Measurements from ENCODE around the gene SAMM50. TPM values are rescaled to one million over a fixed set of nuclear protein-coding genes. Genes with fewer than 3 reads are reported as not detected.

SAMM50 gene
- total RNA-seq, 1 experiment from 2014 or later: 65.1 TPM

DNA sequence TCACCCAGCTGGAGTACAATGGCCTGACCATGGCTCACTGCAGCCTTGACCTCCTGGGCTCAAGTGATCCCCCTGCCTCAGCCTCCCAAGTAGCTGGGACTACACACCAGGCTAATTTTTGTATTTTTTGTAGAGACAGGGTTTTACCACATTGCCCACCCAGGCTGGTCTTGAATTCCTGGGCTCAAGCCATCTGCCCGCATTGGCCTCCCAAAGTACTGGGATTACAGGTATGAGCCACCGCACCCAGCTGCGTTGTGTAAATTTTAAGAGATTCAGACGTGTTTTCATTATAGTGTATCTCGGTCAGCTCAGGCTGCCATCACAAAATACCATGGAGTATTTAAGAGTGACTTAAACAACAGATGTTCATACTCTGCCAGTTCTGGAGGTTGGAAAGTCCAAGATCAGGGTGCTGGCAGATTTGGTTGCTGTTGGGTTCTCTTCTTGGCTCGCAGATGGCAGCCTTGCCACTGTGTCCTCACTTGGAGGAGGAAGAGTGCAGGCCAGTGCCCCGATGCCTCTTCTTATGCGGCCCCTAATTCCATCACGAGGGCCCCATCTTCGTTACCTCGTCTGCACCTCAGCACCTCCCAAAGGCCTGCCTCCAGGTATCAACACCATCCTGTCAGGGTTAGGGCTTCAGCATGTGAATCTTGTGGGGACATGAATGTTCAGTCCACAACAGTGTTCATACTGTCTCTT lies 36.2 kb downstream of the SAMM50 start:
- Histone ChIP-seq H3K9me3 (no peaks in the 10 kb centered on the region), H3K36me3 (peaks cover 71% of the 10 kb centered on the region), H3K4me3 (no peak overlapping the region), H3K27me3 (no peaks in the 10 kb centered on the region)
- DNase-seq: no peak

GRCh38 chr22:43992331-43992821 lies 37.1 kb downstream of the SAMM50 start:
- Histone ChIP-seq H3K9me3 (no peaks in the 10 kb centered on the region), H3K36me3 (peaks cover 77% of the 10 kb centered on the region), H3K27me3 (no peaks in the 10 kb centered on the region), H3K4me3 (no peak overlapping the region)
- peak; percentile 97 for DNase-seq

DNA sequence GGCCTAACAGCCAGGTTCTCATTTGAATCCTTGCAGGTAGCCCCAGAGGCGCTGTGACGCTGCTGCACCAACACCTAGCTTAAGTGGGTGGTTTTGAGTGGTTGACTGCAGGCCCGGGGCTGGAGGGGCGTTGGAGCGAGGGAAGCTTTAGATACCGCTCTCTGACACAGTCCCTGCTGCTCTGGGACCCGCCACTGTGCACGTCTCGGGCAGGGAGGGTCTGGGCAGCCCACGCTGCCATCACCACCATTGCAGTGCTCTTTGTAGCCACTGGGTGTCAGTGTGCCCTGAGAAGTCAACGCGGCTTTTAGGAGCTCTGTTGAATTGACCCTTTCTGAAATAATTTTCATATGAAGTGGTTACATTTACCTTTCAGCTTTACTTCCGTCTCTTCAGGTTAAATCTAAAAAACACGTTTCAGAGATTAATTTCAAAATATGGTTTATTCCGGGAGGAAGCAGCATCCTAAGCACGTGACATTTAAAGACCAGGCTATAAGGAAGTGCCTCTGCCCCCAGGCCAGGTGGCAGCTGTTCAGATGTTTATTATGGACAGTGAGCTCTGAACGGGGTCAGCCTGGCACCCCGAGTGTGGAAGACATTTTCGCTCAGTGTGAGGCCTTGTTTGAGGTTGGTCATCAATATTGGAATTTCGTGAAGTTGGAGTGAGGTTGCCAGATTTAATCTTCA lies 38.0 kb downstream of the SAMM50 start:
- H3K27me3 ChIP-seq: no peaks in the 10 kb centered on the region
- no peak overlapping the region for H3K4me3 ChIP-seq
- no peaks in the 10 kb centered on the region for H3K9me3 ChIP-seq
- H3K36me3 ChIP-seq: peaks cover 85% of the 10 kb centered on the region
- peak; percentile 46 for DNase-seq

- no peaks in the 10 kb centered on the region for H3K27me3 ChIP-seq
- DNase-seq: no peak
- H3K36me3 ChIP-seq: peaks cover 86% of the 10 kb centered on the region
These were observed 38.8 kb downstream of the SAMM50 start for GRCh38 chr22:43994006-43994405.

GRCh38 chr22:43994416-43994815 lies 39.2 kb downstream of the SAMM50 start:
- H3K36me3 ChIP-seq: peaks cover 88% of the 10 kb centered on the region

More at GRCh38 chr22:43994006-43994405, 38.8 kb downstream of the SAMM50 start:
- no peak overlapping the region for H3K4me3 ChIP-seq
- no peaks in the 10 kb centered on the region for H3K9me3 ChIP-seq

GRCh38 chr22:43995057-43995685 lies 39.9 kb downstream of the SAMM50 start:
- no peak for DNase-seq
- Histone ChIP-seq H3K9me3 (no peaks in the 10 kb centered on the region), H3K36me3 (peaks cover 82% of the 10 kb centered on the region), H3K4me3 (no peak overlapping the region), H3K27me3 (no peaks in the 10 kb centered on the region)

More at GRCh38 chr22:43994416-43994815, 39.2 kb downstream of the SAMM50 start:
- H3K9me3 ChIP-seq: no peaks in the 10 kb centered on the region
- no peaks in the 10 kb centered on the region for H3K27me3 ChIP-seq
- no peak for DNase-seq
- no peak overlapping the region for H3K4me3 ChIP-seq

DNA sequence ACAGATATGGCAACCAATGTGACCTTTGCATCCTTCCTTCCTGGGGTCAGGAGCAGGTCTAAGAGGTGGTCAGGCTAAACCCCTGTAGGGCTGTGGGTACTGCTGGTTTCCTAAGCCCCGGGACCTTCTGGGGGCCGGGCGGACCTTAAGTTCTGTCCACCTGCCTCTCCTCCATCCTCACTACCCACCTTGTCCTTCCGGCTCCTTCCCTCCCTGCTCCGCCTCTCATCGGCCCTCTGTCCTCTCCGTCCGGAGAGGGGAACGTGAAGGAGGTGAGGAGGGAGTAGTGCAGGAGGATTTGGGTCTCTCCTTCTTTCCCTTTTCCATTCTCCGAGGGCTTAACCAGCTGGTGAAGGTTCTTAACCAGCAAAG lies 40.5 kb downstream of the SAMM50 start:
- no peaks in the 10 kb centered on the region for H3K27me3 ChIP-seq
- peaks cover 82% of the 10 kb centered on the region for H3K36me3 ChIP-seq
- H3K4me3 ChIP-seq: no peak overlapping the region
- DNase-seq: no peak
- H3K9me3 ChIP-seq: no peaks in the 10 kb centered on the region

DNA sequence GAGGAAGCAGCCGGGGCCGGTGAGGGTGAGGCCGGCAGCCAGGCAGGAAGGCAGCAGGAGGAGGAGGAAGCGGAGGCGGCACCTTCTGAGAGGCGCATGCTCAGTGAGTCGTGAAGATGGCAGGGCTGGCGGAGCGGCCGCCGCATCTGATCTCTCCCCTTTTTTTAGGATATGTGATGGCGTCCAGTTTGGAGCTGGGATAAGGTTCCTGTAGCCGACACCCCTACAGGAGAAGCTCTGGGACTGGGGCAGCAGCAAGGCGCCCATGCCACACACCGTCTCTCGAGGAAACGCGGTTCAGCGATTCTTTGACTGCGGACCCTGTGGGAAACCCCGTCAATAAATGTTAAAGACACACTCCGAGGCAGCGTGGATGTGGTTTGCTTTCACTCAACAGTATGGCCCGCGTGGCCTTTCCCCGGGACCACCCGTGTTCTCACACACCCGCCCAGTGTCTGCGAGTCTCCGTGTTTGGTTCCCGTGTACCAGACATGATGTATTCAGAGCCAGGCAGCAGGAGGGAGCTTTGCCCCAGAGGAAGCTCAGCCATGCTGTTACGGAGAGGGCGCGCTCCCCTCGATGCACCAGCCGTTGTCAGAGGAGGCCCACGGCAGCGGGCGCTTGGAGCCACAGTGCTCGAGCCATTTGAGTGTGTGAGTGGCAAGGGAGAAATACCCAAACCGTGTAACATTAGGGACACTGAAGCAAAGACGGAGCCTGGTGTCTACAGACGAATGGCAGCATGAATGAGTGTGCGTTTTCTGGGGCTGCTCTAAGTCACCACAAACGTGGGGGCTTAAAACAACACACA lies 41.1 kb downstream of the SAMM50 start:
- no peaks in the 10 kb centered on the region for H3K27me3 ChIP-seq
- peaks cover 77% of the 10 kb centered on the region for H3K36me3 ChIP-seq
- H3K4me3 ChIP-seq: no peak overlapping the region
- no peak for DNase-seq
- H3K9me3 ChIP-seq: no peaks in the 10 kb centered on the region

DNA sequence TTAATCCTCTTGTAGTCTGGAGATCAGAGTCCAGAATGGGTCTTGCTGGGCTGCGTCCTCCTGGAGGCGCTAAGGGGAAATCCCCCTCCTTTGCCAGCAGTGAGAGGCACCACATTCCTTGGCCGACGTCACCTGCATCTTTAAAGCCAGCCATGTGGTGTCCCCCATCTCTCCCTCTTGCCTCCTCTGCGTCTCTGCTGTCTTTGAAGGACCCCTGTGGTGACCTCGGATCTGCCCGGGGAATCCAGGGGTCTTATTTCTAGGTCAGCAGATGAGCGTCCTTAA lies 41.7 kb downstream of the SAMM50 start:
- no peak for DNase-seq
- Histone ChIP-seq H3K4me3 (no peak overlapping the region), H3K27me3 (no peaks in the 10 kb centered on the region), H3K9me3 (no peaks in the 10 kb centered on the region), H3K36me3 (peaks cover 72% of the 10 kb centered on the region)

DNA sequence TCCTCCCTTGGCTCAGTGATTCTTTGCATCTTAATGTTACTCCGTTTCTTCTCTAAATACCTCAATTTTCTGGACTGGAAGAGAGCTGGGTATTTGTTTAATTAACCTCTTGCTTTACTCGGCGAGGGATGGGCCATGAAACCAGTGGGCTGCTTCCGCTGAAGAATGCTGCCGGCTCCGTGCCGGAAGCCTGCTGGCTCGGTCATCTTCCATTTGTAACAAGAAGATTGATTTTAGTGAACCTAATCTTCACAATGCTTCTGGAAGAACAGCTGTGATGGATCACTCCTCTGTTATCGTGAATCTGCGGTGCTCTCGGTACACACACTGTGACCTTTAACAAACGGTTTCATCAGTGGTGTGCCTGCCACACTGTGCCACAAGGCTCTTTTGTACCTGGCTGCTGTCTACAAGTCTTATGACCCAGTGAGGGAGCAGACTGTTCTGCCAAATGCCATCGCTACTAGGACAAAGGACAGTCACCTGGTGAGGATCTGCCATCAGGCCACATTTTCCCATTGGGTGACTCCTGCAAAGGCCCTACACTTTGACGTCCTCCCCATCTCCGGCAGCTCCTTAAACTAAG lies 43.5 kb downstream of the SAMM50 start:
- peaks cover 53% of the 10 kb centered on the region for H3K36me3 ChIP-seq
- H3K4me3 ChIP-seq: no peak overlapping the region

DNA sequence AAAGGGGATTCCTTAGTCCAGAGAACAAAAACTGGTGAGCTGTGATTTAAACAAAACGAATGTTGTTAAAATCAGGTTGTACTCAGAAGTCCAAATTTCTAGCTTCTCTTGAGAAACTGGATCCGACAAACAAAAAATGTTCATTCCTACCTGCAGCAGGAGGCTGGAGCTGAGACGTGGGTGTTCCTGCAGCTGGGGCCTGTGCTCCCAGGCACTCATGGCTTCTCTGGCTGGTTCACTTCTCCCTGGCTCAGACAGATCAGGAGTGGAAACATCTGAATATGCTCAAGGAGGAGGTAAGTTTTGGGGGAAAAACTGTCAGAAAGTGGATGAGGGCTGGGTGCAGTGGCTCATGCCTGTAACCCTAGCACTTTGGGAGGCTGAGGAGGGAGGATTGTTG lies 44.1 kb downstream of the SAMM50 start:
- Histone ChIP-seq H3K9me3 (no peaks in the 10 kb centered on the region), H3K4me3 (no peak overlapping the region), H3K27me3 (no peaks in the 10 kb centered on the region), H3K36me3 (peaks cover 47% of the 10 kb centered on the region)
- DNase-seq: no peak

More for the DNA sequence above, 43.5 kb downstream of the SAMM50 start:
- DNase-seq: no peak
- no peaks in the 10 kb centered on the region for H3K9me3 ChIP-seq
- no peaks in the 10 kb centered on the region for H3K27me3 ChIP-seq

DNA sequence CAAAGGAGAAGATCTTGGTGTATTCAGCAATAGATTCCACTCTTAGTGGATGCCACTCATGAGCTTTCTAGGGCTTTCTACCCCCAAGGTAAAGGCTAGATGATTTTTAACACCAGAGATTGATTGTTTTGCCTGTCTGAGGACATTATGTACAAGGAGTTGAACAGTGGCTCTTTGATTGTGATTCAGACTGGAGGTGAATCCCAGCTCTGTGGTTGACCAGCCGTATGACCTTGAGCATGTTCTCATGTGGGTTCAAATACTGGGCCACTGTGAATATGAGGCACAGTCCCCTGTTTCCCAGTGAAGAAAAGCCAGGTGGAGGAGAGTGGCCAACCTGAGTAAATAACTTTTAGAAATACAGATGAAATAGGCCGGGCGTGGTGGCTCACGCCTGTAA lies 44.9 kb downstream of the SAMM50 start:
- Histone ChIP-seq H3K27me3 (no peaks in the 10 kb centered on the region), H3K36me3 (peaks cover 40% of the 10 kb centered on the region), H3K4me3 (no peak overlapping the region), H3K9me3 (no peaks in the 10 kb centered on the region)
- no peak for DNase-seq

DNA sequence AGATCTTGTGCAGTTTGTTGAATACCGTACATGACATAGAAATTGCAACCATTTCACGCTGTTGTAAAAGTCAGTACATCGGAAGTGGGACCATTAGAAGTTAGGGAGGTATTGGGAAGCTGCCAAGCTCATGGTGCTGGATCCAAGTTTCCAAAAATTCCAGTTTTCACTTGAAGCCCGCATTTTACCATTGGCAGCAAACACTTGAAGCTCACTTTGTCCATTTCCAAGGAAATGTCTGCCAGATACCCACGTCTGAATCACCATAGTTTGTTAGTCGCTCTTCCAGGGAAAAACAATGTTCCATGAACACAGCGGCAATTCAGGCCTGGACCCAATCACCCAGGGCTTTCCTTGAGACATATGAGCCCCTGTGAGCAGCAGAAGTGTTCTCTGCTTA lies 46.3 kb downstream of the SAMM50 start:
- Histone ChIP-seq H3K9me3 (peaks cover 5% of the 10 kb centered on the region), H3K36me3 (peaks cover 40% of the 10 kb centered on the region), H3K27me3 (no peaks in the 10 kb centered on the region), H3K4me3 (no peak overlapping the region)
- no peak for DNase-seq

- Histone ChIP-seq H3K27me3 (no peaks in the 10 kb centered on the region), H3K4me3 (no peak overlapping the region), H3K36me3 (peaks cover 32% of the 10 kb centered on the region), H3K9me3 (peaks cover 5% of the 10 kb centered on the region)
- no peak for DNase-seq
These were observed 47.1 kb downstream of the SAMM50 start for GRCh38 chr22:44002324-44002723.

DNA sequence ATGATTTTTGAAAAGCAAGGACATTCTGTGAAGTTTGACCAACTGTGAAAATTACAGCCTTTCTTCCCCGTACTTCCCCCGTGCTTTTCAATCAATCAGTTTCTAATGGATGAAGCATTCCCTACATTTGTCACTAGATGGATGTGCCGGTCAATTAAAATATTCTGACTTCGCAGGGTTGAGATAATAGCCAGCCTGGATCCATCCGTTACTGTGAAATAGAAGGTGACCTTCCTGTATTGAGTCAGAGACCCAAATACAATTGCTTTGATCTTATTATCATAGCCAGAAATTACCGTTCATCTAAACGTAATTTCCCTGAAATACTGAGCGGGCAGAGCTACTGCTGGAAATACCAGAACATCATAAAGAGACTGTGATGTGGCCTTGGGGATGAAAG lies 47.8 kb downstream of the SAMM50 start:
- H3K9me3 ChIP-seq: peaks cover 5% of the 10 kb centered on the region
- no peaks in the 10 kb centered on the region for H3K27me3 ChIP-seq
- no peak for DNase-seq
- no peak overlapping the region for H3K4me3 ChIP-seq
- peaks cover 25% of the 10 kb centered on the region for H3K36me3 ChIP-seq

DNA sequence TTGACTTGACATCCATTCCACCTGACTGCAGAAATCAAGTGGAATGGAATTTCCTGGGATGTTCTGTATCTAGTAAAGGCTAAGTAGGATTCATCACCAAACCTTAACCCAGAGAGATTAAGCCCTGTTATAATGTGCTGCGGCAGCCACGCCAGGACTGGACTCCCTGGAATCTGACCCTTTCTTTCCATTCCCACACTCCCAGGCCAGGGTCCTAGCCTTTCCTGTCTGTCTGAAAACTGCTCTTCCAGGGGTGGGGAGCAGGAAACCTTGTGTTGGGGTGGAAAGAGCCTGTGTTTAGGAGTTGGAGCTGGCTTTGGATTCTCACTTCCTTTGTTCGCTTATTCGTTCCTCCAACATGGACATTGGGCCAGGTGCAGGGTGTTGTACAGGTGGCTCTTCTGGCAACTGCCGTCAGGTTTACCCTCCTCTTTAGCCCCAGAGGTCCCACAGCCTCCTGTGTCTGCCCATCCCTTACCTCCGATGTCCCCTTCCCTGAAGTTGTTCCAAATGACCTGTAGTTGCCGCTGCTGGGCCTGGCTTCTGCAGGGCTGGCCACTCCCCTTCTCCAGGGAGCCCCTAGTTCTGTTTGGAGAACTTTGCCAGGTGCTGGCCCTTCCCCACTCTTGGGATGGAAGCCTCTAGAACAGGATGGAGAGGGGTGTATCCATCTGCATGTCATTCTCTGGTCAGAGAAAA lies 48.3 kb downstream of the SAMM50 start:
- DNase-seq: no peak
- H3K4me3 ChIP-seq: no peak overlapping the region
- H3K9me3 ChIP-seq: peaks cover 5% of the 10 kb centered on the region
- H3K27me3 ChIP-seq: no peaks in the 10 kb centered on the region
- peaks cover 21% of the 10 kb centered on the region for H3K36me3 ChIP-seq
